Subcutaneous adipose tissue (tissue), 4 donors: ENCODE measurements around the gene PAQR4. TPM values are rescaled to one million over a fixed set of nuclear protein-coding genes. Genes with fewer than 3 reads are reported as not detected.

Source experiments
- total RNA-seq, 4 donors: library from RNA; depleted of rRNA; stranded (reverse); fragments of >200 nt; gene quantifications; one replicate each; pipeline ENCODE4 v1.1.0, GENCODE V29; 2016
- TF ChIP-seq, protein P1 (sequence below): fragments of 450-650 bp; IDR thresholded peaks from one replicate; pipeline ENCODE4 v1.5.1; 2016; ENCODE audit warnings: low read depth, mild to moderate bottlenecking, control low read depth, antibody characterized with exemption, moderate library complexity

PAQR4 gene
- total RNA-seq, 4 donors from 2014 or later: 1.5 to 5.7 (median 3.8) TPM

DNA sequence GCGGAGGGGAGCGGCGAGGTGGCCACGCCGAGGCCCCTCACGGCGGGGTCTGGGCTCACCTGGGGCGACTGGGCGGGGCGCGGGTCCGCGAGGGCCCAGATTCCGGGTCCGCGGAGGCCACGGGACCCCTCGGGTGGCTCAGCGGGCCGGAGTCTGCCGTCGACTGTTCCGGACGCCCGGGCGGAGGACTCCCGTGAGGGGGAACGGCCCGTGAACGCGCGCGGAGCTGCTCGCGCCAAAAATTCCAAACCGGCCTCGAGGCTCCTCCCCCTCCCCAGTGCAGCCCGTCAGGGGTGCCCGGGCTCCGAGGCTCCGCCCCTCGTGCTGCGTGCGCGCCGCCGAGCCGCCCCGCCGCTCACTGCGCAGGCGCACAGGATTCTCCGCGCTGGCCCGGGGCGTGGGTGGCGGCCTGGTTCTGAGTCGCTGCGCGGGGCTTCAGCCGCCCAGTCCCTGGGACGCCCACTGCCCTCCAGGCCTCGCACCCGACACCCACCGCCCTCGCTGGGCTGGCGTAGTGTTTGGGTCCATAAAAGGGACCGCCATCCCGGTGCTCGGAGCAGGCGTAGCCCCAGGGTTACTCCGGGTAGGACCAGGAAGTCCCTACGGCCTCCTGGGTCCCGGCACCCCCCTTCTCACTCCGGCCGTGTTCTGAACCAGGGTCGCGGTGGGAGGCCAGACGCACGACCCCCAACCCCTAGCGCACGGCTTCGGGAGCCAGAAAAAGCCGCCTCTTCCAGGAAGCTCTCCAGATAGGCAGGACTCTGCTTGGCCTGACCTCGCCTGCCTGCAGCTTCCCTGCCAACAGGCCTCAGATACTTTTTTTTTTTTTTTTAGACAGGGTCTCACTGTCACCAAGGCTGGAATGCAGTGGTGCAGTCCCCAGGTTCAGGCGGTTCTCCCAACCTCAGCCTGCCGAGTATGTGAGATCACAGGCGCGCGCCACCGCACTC, 11.4 kb downstream of the PAQR4 start, which contains the start of gene PKMYT1:
PKMYT1 (minus strand) TSS at position 220 of the 950 bp plus-strand sequence. CDS start 789 bp downstream, outside the sequence.
- TF ChIP-seq, protein P1, sequence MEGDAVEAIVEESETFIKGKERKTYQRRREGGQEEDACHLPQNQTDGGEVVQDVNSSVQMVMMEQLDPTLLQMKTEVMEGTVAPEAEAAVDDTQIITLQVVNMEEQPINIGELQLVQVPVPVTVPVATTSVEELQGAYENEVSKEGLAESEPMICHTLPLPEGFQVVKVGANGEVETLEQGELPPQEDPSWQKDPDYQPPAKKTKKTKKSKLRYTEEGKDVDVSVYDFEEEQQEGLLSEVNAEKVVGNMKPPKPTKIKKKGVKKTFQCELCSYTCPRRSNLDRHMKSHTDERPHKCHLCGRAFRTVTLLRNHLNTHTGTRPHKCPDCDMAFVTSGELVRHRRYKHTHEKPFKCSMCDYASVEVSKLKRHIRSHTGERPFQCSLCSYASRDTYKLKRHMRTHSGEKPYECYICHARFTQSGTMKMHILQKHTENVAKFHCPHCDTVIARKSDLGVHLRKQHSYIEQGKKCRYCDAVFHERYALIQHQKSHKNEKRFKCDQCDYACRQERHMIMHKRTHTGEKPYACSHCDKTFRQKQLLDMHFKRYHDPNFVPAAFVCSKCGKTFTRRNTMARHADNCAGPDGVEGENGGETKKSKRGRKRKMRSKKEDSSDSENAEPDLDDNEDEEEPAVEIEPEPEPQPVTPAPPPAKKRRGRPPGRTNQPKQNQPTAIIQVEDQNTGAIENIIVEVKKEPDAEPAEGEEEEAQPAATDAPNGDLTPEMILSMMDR: no peak

DNA sequence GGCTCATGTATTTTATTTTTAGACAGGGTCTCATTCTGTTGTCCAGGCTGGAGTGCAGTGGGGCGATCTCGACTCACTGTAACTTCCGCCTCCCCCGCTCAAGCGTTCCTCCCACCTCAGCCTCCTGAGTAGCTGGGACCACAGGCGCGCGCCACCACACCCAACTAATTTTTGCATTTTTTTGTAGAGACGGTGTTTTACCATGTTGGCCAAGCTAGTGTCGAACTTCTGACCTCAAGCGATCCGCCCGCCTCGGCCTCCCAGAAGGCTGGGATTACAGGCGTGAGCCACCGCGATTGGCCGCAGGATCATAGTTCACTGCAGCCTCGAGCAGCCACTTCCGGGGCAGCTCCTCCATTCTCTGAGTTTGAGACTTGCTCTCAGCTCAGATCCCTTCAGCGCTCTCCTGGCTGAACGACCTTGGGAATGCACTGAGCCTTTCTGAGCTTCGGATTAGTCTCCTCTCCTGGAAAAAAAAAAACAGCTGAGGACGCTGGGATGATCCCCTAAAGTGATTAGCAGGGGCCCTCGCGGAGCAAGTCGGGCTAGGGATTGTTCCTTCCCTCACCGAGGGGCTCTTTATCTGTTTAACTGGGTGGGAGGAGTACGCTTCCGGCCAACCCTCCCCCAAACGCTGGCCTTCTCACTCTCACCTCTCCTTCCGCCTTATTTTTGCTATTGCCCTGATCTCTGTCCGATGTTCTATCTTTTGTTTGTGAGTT, 12.2 kb downstream of the PAQR4 start:
- TF ChIP-seq, protein P1: no peak

DNA sequence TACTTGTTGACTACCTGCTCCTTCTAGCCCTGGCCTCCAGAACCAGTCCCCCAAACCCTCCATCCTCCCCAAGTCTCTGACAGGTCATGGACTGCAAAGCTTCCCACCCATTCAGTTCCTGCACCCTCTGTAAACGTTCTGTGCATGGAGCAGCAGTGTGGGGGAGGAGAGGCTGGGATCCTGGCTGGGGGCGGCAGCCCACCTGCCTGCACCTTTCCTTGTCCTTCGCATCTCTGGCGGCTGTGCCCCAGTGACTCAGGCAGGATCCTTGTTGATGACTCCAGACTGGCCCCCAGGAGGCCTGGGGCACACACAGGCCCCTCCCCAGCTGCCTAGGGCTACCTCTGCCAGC, 12.7 kb downstream of the PAQR4 start:
- TF ChIP-seq, protein P1: no peak

DNA sequence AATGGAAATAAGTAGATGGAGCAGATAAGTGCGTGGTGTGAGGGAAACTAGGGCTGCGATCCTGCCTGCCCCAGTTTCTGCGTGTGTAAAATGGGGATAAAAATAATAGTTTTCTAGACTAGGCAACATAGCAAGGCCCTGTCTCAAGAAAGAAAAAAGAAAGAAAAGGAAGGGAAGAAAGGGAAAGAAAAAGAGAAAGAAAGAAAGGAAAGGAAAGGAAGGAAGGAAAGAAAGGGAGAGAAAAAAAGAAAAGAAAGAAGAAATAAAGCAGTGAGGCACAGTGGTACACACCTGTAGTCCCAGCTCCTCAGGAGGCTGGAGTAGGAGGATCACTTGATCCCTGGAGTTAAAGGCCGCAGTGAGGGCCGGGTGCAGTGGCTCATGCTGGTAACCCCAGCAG, 13.3 kb downstream of the PAQR4 start:
- TF ChIP-seq, protein P1: no peak

DNA sequence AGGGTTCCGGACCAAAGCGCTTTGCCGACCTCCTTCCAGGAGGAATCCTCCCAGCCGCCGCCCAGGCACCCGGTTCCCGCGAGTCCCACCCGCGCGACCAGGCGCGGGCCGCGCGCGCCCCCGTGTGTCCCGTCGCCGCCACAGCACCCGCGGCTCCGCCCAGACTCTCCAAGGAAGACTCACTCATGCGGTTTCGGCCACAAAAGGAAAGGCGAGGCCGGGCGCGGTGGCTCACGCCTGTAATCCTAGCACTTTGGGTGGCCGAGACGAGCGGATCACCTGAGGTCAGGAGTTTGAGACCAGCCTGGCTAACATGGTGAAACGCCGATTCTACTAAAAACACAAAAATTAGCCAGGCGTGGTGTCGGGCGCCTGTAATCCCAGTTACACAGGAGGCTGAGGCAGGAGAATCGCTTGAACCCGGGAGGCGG, 14.6 kb downstream of the PAQR4 start:
- TF ChIP-seq, protein P1: no peak

DNA sequence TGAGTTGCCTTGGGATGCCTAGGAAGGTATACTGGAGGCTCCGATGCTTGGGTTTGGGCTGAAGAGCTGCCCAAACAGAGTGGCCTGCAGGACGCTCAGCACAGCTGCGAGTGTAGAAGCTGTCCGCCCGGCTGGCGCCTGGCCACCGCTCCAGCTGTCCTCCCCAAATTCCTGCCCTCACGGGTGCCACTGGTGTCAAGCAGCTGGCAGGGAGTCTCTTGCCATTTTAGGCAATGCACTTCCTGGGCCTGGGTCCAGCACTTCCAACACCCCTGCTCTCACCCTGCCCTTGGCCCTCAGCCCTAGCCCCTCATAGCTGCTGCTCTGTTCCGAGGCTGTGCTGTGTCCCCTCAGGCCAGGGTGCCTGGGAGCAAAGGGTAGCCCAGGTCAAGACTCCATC, 16.3 kb downstream of the PAQR4 start:
- TF ChIP-seq, protein P1: no peak

DNA sequence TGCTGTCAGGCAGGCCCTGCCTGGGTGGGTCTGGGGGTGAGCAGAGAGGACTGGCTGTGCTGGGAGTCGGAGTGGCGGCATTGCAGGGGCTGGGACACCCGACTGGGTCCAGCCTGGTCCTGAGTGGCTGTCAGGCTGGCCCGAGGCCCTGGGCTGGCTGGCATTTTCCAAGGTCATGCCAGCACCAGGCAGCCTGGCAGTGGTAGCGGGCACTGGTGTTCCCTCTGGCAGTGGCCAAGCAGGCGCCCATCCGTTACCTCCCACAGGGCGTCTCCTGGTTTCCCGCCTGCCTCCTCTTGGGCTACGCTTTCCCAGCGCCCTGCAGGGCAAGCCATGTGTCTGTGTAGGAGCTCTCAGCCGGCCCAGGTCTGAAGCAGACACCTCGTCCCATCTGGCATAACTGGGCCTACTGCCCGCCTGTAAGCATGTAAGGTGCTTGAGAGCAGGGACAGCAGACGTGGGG, 16.8 kb downstream of the PAQR4 start:
- TF ChIP-seq, protein P1: no peak
